OCI-M2 (cell line): ENCODE data around the gene RNF5.
"Not testable (repeated sequence)": the region's sequence is repeated elsewhere in the genome, so short reads cannot be mapped to it uniquely, and the experiment has no call there.

Experiments used
- DNase-seq: peaks from one replicate; lab custom pipeline; 2025; ENCODE audit not compliant: unreplicated experiment; lab: John Stamatoyannopoulos, UW

The RNF5 gene

DNA sequence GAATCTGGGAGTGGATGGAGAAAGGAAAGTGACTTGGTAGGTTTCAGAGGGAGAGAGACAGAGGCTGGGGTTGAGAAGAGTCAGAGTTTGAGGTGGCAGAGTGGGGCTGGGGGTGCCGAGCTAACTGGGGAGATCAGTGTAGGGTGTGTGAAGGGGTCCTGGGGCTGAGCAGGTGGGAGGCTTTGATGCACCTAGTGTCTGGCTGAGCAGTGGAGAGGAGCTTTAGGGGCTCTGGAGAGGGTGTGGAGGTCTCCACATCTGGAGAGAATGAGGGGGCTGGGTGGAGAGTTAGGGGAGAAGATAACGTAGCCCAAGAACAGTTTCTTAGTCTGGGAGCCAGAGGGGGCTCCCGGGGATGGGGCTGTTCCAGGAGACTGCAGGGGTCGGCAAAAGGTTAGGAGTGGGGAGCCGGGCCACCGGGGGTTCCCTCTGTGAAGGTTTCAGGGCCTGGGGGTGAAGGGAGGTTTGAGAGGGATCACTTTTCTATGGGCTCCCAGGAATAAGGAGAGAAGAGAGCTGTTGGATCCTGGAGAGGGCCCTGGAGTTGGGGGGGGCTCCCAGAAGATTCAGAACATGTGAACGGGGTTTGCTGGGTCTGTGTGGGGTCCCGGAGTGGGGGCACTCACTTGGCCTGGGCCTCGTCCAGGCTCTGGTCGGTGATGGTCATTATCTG lies 11.0 kb downstream of the RNF5 start:
- DNase-seq = no peak

DNA sequence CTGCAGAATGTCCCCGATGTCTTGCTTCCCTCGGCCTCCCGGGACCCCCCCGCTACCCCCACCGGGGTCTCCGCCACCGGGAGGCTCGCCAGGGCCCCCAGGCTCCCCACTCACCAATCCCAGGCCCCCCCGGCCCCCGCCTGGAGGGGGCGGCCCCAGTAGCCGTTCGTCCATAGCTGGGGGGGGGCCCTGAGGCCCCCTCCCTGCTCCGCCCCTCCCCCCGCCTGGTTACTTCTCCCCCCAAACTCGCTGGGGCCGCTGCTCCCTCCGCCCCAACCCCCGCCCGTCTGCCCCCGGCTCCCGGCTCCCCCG lies 11.5 kb downstream of the RNF5 start:
- DNase-seq = no peak

DNA sequence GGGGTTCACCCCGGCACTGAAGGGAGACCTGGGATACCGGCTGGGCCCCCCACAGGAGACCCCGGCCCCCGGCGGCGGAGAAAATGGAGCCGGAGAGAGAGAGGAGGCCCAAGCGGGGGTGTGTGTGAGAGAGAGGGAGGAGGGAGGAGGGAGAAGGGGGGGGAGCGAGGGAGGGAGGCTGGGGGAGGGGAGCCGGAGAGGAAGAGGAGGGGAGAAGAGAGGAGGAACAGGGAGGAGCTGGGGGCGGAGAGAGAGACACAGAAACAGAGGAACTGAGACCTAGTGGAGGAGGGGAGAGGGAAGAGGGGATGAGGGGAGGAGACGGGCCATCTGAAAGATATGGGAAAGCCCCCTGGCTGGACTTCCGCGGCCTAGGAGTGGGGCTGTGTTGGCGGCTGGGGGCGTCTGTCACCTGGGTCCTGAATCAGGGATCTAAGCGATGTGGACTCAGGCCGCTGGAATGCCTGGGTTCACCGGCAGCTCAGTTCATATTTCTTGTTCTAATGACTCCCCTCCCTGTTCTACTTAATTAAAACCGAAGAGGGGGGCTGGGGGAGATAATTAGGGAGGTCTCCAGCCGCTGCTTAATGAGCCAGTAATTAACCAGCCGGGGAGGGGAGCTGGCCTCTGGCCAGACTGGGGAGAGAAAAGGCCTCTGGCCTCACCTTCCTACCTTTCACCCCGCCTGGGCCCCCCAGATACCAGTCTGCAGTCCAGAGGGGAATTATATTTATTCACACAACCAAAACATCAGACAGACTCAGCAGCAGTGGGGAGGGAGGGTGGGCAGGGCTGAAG lies 12.0 kb downstream of the RNF5 start, which contains the start of gene PBX2:
Gene PBX2, minus strand, starts transcription at position 149 of the 798 bp plus-strand sequence. CDS start 287 bp downstream, outside the sequence.
- peak; percentile 84 for DNase-seq

DNA sequence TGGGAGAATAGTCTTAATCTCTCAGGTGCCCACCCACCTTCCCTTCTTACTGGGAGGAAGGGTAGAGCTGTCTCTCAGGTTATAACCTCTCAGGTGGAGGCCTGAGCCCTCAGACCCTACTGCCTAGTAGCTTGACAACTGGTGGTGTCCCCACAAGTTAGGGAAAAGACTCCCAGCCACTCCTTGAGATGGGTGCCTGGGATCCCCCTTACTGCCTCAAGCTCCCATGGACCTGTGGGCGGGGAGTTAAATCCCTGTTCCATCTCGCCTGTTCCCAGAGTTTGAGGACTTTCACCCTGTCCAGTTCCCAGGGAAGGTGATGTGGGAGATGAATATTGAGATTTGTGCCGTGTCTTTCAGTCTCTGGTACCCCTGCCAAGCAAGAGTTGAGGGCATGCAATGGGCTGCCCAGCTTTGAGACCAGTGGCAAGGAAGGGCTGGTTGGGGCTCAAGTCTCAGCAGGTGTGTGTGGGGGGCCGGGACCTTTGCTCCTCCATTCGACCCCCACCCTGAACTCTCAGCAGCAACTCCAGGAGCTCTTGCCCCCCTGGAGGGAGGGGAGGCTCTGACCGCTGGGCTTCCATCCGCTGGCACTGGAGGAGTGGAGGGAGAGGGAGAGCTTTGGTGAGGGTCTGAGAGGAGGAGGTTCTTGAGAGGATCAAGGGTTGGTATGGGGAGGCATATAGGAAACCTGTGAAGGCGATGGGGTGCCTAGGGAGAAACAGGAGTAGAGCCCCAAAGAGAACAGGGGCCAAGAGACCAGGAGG lies 12.9 kb downstream of the RNF5 start:
- DNase-seq = no peak

DNA sequence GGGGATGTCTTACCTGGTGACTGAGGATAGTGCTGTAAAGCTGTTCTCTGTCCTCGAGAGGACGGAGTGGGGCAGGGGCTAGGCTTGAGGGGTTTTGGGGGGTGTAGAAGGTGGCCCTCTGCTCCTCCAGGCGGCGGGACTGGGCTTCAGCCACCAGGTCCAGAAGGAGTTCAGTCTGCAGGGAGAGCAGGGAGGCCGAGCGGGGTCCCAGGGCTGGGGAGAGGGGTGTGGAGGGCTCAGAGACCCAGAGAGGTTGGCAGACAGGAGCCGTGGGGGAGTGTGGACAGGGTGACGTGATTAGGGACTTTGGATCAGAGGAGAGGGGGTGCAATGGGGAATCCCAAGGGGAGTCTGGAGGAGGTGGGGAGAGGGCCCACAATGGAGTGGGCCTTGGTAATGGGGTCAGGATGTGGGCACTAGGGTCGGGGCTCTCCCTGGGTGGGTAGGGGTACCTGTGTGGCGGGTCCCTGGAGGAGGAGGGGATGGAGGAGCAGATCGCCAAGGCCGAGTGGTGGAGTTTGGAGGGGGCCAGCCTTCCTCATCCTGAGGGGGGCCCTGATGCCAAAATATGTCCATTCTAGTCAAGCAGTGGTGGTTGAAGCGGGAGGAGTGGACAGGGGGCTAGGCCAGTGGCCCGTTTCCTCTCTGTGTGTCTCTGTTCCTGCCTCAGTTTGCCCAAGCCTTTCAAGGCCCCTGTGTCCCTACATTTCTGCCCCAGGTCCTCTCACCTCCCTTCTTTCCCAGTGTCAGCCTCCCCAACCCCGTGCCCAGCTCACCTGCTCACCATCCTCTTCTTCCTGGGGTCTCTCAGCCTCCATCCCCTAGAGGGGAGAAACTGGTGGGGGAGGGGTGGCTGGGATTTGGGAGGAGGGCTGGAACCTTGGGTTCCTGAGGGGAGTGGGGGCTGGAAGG lies 13.7 kb downstream of the RNF5 start:
- DNase-seq = no peak

DNA sequence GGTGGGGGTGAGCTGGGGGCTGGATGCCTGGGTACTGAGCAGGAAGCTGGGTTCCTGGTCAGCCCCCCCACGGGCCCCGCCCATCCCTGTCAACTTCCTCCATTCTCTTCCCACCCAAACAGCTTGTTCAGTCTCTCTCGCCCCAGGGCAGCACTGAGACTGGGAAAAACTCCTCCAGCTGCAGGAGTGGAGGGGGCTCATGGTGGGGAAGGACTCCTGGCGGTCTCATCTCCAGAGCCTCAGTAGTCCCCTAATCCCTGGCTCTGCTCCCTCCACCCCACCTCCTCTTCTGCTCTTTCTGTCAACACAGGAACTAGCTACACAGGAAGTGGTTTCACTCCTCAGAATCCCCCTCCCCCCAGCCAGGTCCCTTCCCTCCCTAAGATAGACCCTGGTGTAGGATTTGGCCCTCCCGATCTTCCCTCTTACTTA lies 14.4 kb downstream of the RNF5 start, which contains the start of gene GPSM3:
Gene GPSM3, minus strand, starts transcription at position 36 of the 432 bp plus-strand sequence. CDS start 130 bp downstream, outside the sequence.
- peak; percentile 91 for DNase-seq

DNA sequence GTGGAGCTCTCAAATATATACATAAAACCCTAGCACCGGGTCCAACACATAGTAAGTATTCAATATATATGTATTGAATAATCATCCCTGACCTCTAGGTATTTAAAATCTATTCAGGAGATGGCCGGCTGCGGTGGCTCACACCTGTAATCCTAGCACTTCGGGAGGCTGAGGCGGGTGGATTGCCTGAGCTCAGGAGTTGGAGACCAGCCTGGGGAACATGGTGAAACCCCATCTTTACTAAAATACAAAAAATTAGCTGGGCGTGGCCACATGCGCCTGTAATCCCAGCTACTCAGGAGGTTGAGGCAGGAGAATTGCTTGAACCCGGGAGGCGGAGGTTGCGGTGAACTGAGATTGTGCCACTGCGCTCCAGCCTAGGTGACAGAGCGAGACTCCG lies 14.9 kb downstream of the RNF5 start:
- not testable (repeated sequence) for DNase-seq

DNA sequence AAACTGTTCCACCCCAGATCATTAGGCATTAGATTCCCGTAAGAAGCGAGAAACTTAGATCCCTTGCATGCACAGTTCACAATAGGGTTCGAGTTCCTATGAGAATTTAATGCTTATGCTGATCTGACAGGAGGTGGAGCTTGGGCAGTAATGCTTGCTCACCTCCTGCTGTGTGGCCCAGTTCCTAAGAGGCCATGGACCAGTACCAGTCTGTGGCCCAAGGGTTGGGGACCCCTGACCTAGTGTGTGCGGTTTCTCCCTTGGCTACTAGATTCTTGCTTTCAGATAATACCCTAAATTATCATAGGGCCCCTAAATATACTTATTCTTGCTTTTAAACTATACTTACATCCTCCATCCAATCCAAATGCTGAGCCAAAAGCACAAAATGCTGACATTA lies 16.2 kb downstream of the RNF5 start:
- no peak for DNase-seq

DNA sequence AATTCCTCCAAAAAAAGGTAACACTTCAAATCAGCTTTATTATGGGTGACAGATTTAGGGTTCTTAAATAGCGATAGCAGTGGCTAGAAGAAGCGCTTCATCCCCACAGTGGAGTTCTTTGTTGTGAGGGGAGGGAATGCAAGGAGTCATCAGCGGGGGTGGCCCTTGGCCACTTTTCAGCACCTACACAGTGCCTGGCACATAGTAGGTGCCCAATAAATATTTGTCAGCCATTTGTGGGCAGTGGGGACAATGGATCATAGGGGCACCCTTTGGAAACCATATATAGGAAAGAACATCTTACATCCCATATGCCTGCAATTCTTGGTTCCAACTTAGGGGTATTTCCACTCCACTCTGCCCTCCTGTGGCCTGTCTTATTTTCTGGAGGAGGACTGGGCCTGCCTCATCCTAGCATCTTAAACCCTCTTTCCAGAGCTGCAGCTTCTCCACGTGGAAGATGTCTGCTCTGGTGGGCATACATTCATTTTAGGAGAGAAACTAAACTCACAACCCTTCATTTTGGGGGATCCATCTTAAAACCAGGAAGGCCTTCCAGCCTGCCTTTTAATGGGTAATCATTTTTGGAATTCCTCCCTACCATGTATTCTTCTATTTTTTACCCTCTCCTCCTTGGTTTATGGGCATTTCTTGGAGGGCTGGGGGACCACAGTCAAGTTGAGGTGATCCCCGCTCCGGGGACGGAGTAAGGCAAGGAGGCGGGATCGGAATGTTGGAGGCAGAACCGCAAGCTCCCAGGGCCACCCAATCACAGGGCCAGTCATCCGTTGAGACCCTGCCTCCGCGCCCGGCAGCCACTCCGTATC lies 16.8 kb downstream of the RNF5 start:
- no peak for DNase-seq

DNA sequence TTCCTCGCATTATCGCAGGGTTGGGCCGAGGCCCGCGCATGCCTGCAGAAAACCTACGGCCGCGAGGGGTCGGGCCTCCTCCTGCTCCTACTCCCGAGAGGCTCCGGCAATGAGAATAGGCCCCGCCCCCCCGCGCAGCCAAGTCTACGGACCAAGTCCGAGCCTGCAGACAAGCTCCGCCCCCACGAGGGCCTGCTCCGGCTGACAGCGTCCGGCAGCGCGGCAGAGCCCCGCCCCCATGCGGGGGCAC lies 17.4 kb downstream of the RNF5 start:
- DNase-seq = peak; percentile 96

DNA sequence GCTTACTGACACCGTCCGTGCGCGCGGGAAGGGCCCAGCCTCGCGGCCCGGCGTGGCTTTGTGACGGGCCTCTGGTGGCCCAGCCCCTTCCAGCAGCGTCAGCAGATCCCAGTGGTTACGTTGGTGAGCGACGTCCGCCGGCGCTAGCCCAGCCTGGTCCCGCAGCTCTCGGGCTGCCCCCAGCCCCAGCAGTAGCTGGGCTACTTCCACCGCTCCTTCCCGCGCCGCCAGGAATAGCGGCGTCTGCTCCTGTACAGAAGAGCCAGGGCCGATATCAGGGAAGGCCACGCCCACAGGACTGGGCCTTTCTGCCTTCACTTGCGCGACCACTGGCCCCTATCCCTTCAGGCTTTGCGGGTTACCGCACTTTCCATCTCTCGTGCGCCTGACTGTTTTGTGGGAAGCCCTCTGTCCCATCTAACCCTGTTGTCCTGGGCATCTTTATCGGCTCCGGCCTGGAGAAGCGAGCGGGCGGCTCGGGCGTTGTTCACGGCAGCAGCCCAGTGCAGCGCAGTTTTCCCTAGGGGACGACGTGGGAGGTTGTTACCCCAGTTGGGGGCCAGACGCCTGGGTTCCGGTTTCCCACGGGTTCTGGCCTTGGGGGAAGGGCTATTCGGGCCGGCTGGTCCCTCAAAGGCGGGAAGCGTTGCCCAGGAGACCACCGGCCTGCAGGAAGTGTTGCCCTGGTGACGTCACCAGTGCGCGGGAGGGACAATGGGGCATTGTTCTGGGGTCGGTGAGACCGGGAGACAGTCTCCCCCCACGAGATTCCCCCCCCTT lies 17.9 kb downstream of the RNF5 start:
- no peak for DNase-seq

DNA sequence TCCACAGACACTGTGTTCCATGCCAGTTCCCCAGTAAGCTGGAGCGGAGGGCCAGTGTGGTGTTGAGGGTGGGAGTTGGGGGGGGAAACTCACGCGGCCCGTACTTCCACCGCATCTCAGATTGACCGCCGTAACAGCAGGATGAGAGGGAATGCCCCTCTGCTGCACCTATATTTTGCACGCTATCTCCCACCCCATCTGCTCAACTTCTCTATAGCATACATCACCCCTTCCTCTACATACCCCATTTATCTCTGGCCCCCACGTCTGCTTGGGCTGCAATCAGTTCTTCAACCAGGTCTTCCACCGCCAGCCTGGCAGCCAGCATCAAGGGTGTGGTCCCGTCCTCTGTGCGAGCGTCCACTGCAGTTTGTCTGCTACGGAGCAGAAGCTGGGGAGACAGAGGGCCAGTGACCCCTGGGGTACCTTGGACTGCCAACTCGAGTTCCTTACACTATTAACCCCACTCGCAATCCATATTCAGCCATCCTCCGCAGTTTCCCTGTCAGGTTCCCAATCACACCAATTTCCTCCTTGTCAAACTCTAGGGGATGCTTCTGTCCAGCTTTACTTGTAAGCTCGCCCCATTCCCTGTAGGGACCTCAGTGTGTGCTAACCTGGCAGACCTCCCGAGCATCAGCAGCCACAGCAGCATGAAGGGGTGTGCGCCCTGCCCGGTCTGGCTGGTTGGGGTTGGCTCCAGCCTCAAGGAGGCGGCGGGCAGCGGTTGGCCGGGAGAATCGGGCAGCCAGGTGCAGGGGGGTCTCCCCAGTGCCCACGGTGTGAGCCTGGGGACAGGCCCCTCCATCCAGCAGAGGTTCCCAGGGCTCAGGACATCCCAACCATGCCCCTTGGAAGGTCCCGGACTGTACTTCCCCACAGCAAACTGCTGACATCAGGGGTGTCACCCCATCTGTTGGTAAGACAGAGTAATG lies 18.7 kb downstream of the RNF5 start:
- no peak for DNase-seq

DNA sequence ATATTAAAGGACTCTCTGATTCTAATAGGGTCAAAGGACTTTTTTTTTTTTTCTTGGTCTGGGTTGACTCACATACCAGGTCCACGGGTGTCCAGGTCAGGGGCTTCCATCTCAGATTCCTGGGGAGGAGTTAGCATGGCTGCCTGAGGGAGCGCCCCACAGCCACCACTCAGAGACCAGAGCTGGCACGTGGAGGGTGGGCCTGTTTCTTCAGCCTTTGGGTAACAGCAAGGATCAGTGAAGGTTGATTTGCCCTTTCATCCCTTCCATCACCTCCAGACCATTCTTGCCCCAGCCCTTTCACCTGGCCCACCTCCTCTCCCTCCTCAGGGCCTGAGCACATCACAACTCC lies 20.1 kb downstream of the RNF5 start:
- no peak for DNase-seq

DNA sequence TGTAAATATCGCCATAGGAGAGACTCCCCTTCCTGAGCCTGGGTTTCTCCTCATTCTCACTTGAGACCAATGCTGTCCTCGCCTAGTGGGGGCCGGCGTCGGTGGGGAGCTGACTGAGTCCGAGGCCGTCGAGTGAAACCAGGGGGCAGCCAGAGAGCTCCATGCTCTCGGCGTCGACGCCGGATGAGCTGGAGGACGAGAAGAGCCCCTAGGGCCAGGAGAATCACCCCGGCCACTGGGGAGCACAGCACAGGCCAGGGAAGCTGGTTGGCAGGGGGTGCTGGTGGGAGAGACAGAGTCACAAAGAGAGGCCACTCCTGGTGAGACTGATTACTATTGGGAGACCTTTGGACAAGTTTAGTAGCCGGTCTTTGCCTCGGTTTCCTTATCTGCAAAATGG lies 20.7 kb downstream of the RNF5 start:
- DNase-seq = no peak

DNA sequence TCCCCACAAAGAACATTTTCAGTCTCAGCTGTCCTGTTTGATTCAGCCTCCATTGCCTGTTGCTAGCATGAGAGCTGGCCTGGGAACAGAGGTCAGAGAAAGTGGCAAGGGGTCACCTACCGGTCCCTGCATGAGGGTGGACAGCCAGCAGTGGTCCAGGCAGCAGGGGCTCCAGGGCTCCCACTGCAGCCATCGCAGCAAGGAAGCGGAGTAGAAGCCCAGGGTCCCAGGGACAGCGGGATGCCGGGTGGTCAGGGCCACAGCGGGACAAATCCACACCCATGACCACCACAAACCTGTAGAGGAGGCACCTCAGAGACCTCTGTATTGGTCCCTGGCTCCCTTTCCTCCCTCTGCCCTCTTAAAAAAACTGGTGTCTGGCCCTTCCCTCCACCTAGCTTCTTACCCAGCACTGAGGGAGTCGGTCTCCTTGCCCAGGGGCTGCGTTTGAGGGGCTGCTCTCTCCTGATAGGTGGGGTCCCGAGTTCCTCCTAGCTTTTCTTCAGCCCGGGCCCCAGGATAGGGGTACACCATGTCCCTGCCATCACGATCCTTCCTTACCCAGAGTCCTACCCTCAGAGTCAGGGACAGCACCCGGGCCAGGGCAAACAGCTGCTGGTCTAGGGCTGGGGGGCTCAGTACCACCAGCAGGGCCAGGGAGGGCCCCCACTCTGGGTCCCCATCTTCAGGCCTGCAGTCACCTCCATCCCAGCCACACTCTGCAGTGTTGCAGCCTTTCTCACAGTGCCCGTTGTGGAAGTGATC lies 22.7 kb downstream of the RNF5 start:
- DNase-seq = no peak

DNA sequence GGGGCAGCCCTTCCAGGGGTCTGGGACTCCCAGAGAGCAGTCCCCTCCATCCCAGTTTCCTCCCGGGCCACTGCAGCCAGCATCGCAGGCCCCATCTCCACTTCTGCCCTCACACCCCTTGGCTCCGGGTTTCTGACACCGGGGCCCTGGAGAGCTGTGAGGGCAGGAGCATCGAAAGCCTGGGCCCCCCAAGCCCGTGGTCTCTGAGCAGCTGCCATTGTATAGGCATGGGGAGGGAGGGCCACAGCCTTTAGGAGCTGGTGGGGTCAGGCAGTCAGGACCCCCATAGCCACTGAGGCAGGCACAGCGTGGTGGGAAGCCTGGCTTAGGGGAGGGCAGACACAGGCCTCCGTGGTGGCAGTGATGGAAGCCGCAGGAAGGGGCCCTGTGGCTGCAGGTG lies 24.0 kb downstream of the RNF5 start:
- DNase-seq = no peak

DNA sequence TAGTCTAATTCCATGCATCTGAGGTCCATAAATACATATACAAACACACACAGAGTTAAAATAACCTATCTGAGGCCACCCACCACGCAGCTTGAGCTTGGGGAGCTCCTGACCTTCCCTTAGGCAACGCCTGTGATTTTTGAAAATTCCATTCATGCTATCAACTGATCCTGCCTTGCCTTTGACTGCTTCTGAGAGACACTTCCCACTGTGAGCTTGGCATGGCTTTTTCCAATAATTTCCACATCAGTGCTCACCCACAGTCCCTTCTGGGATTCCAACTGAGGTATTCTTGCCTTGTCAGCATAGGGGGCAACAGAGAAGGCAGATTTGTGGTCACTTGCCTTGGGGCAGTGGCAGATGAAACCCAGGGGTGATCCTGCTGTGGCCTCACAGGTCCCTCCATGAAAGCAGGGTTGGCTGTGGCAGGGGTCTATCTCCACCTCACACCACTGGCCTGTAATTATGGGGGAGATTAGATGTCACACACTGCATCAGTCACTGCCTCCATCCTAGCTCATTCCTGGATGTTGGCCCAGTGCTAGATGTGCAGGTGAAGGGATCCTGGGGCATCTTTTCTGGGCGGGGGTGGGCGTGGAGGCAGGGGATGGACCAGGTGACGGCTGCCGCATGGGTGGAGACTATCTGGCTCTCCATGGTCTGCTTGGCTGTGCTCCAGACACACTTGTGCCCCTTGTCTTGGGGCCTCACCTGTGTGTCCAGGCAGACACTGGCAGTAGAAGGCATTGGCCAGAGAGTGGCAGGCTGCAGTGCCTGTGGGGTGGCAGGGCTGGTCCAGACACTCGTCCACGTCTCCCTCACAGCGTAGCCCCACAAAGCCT lies 25.4 kb downstream of the RNF5 start:
- no peak for DNase-seq
